IPS DF 6.9 (cell line): ENCODE results near the gene CORO1A.
"Not testable (repeated sequence)": the region's sequence is repeated elsewhere in the genome, so short reads cannot be mapped to it uniquely, and the experiment has no call there.

Source experiments
- DNase-seq: peaks from one replicate; pipeline ENCODE4 v3.0.0-alpha.2; 2013; ENCODE audit warnings: low read depth, low spot score
- H3K27ac ChIP-seq: one replicate; pipeline ENCODE4 v1.5.1; 2013; ENCODE audit warnings: low read length, control low read depth
- H3K27me3 ChIP-seq: 2 replicates; pipeline ENCODE4 v1.6.1; 2013; ENCODE audit warnings: mild to moderate bottlenecking, low read length; ENCODE audit not compliant: control insufficient read depth, insufficient read depth
- H3K36me3 ChIP-seq: 2 replicates; pipeline ENCODE4 v1.6.1; 2013; ENCODE audit warnings: low read length; ENCODE audit not compliant: control insufficient read depth, insufficient read depth
- H3K4me1 ChIP-seq: 2 replicates; pipeline ENCODE4 v1.6.1; 2013; ENCODE audit warnings: low read length; ENCODE audit not compliant: control insufficient read depth, insufficient read depth
- H3K4me3 ChIP-seq: 2 replicates; pipeline ENCODE4 v1.5.1; 2013; ENCODE audit warnings: mild to moderate bottlenecking, low read length
- H3K9me3 ChIP-seq: 2 replicates; pipeline ENCODE4 v1.6.1; 2013; ENCODE audit warnings: low read length, inconsistent platforms; ENCODE audit not compliant: control insufficient read depth, insufficient read depth
- WGBS: extraction: QIAGEN DNeasy Blood & Tissue Kit; methylation state at CpG from one replicate; pipeline ENCODE4 v1.1.7; 2013; ENCODE audit warnings: mixed read lengths, missing lambda C conversion rate; ENCODE audit not compliant: insufficient read length, insufficient coverage; 5-methylcytosine and 5-hydroxymethylcytosine counted together

The CORO1A gene

GRCh38 chr16:30147843-30148510 lies 35.4 kb upstream of the CORO1A start:
- Histone ChIP-seq H3K4me3 (no peak overlapping the region), H3K27me3 (no peaks in the 10 kb centered on the region)
- no CpG with 5 or more reads among the region's 3 CpGs for WGBS

GRCh38 chr16:30149250-30149930 lies 34.0 kb upstream of the CORO1A start:
- Histone ChIP-seq H3K9me3 (no peaks in the 10 kb centered on the region), H3K4me1 (no peaks in the 10 kb centered on the region), H3K27me3 (no peaks in the 10 kb centered on the region), H3K4me3 (no peak overlapping the region), H3K27ac (no peak overlapping the region), H3K36me3 (no peaks in the 10 kb centered on the region)
- DNase-seq: no peak
- no CpG with 5 or more reads among the region's 5 CpGs for WGBS

More at GRCh38 chr16:30147843-30148510, 35.4 kb upstream of the CORO1A start:
- no peak overlapping the region for H3K27ac ChIP-seq
- H3K9me3 ChIP-seq: no peaks in the 10 kb centered on the region
- H3K36me3 ChIP-seq: no peaks in the 10 kb centered on the region
- no peak for DNase-seq
- no peaks in the 10 kb centered on the region for H3K4me1 ChIP-seq

- Histone ChIP-seq H3K27ac (no peak overlapping the region), H3K36me3 (no peaks in the 10 kb centered on the region), H3K4me3 (no peak overlapping the region), H3K27me3 (no peaks in the 10 kb centered on the region), H3K4me1 (no peaks in the 10 kb centered on the region), H3K9me3 (no peaks in the 10 kb centered on the region)
- WGBS: no CpG with 5 or more reads among the region's 7 CpGs
- DNase-seq: no peak
These were observed 32.3 kb upstream of the CORO1A start for GRCh38 chr16:30151091-30151490.

- Histone ChIP-seq H3K36me3 (no peaks in the 10 kb centered on the region), H3K9me3 (no peaks in the 10 kb centered on the region), H3K4me1 (no peaks in the 10 kb centered on the region), H3K27me3 (no peaks in the 10 kb centered on the region), H3K4me3 (no peak overlapping the region), H3K27ac (no peak overlapping the region)
- DNase-seq: no peak
- WGBS: no CpG with 5 or more reads among the region's 9 CpGs
These were observed 30.9 kb upstream of the CORO1A start for GRCh38 chr16:30152517-30152916.

- Histone ChIP-seq H3K27ac (no peak overlapping the region), H3K27me3 (no peaks in the 10 kb centered on the region), H3K36me3 (no peaks in the 10 kb centered on the region), H3K9me3 (no peaks in the 10 kb centered on the region), H3K4me3 (no peak overlapping the region), H3K4me1 (no peaks in the 10 kb centered on the region)
- no CpG with 5 or more reads among the region's 5 CpGs for WGBS
- DNase-seq: no peak
These were observed 28.2 kb upstream of the CORO1A start for GRCh38 chr16:30155188-30155587.

DNA sequence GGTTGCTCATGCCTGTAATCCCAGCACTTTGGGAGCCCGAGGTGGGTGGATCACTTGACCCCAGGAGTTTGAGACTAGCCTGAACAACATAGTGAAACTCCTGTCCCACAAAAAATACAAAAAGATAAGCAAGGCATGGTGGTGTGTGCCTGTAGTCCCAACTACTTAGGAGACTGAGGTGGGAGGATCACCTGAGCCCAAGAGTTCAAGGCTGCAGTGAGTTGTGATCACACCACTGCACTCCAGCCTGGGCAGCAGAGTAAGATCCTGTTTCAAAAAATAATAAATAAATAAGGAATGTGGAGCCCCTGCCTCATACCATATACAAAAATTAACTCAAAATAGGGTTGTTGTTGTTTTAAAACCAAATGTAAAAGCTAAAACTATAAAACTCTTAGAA lies 26.2 kb upstream of the CORO1A start:
- Histone ChIP-seq H3K9me3 (no peaks in the 10 kb centered on the region), H3K4me1 (no peaks in the 10 kb centered on the region), H3K36me3 (no peaks in the 10 kb centered on the region), H3K27me3 (no peaks in the 10 kb centered on the region), H3K4me3 (no peak overlapping the region), H3K27ac (no peak overlapping the region)
- no CpG with 5 or more reads among the region's 1 CpG for WGBS
- DNase-seq: no peak

DNA sequence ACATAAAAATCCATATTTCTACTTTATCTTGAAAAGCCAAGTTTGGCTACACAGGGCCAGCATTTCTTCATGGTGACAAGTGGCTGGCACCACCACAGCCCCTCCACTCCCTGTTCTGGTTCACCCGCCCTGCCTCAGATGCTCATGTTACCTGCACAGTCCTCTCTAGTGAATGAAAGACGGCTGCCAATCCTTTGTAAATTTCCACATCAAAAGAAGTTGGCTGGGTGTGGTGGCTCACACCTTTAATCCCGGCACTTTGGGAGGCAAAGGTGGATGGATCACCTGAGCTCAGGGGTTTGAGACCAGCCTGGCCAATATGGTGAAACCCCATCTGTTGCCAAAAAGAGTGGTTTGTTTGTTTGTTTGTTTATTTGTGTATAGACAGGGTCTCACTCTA lies 19.9 kb upstream of the CORO1A start:
- H3K4me1 ChIP-seq: no peaks in the 10 kb centered on the region
- H3K4me3 ChIP-seq: no peak overlapping the region
- WGBS: no CpG with 5 or more reads among the region's 3 CpGs
- no peaks in the 10 kb centered on the region for H3K27me3 ChIP-seq
- no peaks in the 10 kb centered on the region for H3K36me3 ChIP-seq
- H3K9me3 ChIP-seq: no peaks in the 10 kb centered on the region
- no peak for DNase-seq
- H3K27ac ChIP-seq: no peak overlapping the region

- WGBS: no CpG with 5 or more reads among the region's 11 CpGs
- no peaks in the 10 kb centered on the region for H3K36me3 ChIP-seq
- H3K4me1 ChIP-seq: no peaks in the 10 kb centered on the region
- H3K27me3 ChIP-seq: no peaks in the 10 kb centered on the region
- H3K4me3 ChIP-seq: no peak overlapping the region
- no peak overlapping the region for H3K27ac ChIP-seq
- no peaks in the 10 kb centered on the region for H3K9me3 ChIP-seq
- no peak for DNase-seq
These were observed 17.1 kb upstream of the CORO1A start for GRCh38 chr16:30166202-30166902.

GRCh38 chr16:30168746-30169145 lies 14.7 kb upstream of the CORO1A start:
- not testable (repeated sequence) for H3K4me3 ChIP-seq, H3K36me3 ChIP-seq, DNase-seq, H3K27me3 ChIP-seq, H3K4me1 ChIP-seq, H3K9me3 ChIP-seq, H3K27ac ChIP-seq
- WGBS: no CpG with 5 or more reads among the region's 29 CpGs

GRCh38 chr16:30169416-30169815 lies 14.0 kb upstream of the CORO1A start:
- H3K36me3 ChIP-seq, H3K4me3 ChIP-seq, H3K27ac ChIP-seq, H3K9me3 ChIP-seq, H3K27me3 ChIP-seq, DNase-seq, H3K4me1 ChIP-seq: not testable (repeated sequence)
- WGBS: no CpG with 5 or more reads among the region's 38 CpGs
